GM21360 (cell line): Measurements from ENCODE around the gene ARHGAP18.

Experiments used
- ATAC-seq: cut with Tn5 transposase; IDR thresholded peaks from one replicate; pipeline ENCODE4 v1.9.1; 2021; ENCODE audit warnings: mild to moderate bottlenecking, moderate library complexity; ENCODE audit not compliant: unreplicated experiment

ARHGAP18 gene, protein sequence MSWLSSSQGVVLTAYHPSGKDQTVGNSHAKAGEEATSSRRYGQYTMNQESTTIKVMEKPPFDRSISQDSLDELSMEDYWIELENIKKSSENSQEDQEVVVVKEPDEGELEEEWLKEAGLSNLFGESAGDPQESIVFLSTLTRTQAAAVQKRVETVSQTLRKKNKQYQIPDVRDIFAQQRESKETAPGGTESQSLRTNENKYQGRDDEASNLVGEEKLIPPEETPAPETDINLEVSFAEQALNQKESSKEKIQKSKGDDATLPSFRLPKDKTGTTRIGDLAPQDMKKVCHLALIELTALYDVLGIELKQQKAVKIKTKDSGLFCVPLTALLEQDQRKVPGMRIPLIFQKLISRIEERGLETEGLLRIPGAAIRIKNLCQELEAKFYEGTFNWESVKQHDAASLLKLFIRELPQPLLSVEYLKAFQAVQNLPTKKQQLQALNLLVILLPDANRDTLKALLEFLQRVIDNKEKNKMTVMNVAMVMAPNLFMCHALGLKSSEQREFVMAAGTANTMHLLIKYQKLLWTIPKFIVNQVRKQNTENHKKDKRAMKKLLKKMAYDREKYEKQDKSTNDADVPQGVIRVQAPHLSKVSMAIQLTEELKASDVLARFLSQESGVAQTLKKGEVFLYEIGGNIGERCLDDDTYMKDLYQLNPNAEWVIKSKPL

DNA sequence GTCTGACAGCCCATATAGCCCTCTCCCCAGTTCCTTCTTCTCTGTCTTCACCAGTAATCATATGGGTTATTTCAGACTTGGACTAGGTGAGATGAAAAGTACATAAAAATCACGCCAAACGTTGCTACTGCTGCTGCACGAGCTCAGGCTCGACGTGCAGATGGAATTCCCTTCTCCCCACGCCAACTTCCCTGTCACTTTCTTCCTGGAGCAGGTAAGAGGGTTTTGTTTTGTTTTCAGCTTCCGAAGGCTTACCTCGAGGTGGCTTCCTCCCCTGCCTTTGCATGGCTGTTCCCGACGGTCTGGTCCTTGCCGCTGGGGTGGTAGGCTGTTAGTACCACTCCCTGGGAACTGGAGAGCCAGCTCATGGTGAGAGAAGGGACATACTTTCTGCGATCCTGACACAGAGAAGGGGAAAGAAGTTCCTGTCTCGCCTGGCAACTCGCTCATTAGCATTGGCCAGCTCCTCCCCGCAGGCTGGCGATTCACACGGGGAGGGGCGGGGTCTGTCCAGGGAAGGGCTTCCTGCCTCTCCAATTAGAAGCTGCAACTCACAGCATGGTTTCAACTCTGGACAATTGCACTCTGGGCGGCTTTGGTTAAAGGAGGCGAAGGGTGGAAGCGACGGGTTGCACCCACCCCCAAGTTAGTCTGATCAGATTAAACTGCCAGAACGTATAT is at the start of gene ARHGAP18:
ARHGAP18 (minus strand) TSS at position 409 of the 681 bp plus-strand sequence; CDS start at position 368, 41 bp downstream.
- peak; percentile 96 for ATAC-seq

DNA sequence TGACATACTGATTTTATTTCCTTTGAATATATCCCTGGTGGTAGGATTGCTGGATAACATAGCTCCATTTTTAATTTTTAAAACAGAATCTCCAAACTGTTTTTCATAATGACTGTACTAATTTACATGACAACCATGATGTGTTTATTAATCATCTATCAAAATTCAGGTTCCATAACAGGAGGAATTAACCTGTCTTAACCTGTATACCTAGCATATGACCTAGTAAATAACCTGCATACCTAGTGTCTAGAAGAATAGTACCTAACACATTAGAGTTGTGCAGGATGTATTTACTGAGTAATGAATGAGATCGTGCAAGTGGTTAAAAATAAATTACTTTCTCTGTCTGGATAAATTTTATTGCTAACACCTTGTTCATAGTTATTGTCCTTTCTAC is 45.8 kb upstream of the ARHGAP18 start:
- no peak for ATAC-seq

- ATAC-seq, result no peak
These were observed 44.8 kb upstream of the ARHGAP18 start for GRCh38 chr6:129754750-129755149.

DNA sequence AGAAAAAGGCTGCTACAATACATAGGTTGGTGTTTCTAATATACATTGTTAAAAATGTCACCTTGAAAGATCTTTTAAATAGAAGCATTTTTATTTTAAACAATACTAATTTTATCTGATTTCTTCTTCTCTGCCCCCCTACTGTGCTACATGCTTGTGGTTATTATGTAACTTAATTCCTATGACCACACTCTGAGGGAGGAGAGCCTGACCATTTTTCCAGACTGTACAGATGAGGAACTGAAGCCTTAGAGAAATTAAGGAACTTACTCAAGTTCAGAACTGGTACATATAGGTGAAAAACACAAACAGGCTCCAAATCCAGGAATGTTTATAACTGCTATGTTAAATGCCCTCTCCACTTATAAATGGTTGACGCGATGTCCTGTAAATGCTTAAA is 43.4 kb upstream of the ARHGAP18 start:
- ATAC-seq, result no peak

GRCh38 chr6:129751384-129751783 is 41.4 kb upstream of the ARHGAP18 start:
- no peak for ATAC-seq

DNA sequence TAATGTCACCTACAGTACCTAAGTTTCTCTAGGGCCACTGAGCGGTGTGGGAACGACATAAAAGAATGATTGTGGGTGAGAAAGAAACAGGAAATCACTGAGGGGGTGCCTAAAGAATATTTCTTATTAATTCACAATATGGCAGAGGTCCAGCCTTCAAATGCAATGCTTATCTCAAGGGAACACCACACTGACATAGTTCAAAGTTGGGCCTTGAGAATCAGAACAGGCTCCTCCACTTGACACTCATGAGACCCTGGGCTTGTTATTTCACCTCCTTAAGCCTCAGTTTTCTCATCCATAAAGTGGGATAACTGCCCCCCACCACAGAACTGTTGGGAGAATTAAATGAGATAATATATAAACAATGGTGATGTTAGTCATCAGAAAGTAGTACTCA is 40.4 kb upstream of the ARHGAP18 start:
- no peak for ATAC-seq

DNA sequence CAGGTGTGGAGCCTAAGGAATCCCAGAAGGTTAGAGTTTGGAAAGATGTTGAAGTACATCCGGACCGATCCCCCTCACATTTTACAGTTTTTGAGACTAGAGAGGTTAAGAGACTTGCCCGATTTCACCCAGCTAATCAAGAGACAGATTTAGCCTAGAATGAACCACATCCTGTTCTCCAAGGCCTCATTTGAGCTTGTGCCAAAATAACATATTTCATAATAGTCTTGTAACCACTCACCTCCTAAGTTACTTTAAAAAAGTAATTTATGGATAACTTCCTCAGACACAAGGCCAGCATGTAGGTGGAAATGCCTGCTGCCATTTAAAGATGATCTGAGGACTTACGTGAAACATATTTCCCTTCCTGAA is 39.8 kb upstream of the ARHGAP18 start:
- no peak for ATAC-seq

- no peak for ATAC-seq
These were observed 39.1 kb upstream of the ARHGAP18 start for GRCh38 chr6:129748901-129749748.

- ATAC-seq, result peak; percentile 90
These were observed 38.4 kb upstream of the ARHGAP18 start for GRCh38 chr6:129748212-129748900.

DNA sequence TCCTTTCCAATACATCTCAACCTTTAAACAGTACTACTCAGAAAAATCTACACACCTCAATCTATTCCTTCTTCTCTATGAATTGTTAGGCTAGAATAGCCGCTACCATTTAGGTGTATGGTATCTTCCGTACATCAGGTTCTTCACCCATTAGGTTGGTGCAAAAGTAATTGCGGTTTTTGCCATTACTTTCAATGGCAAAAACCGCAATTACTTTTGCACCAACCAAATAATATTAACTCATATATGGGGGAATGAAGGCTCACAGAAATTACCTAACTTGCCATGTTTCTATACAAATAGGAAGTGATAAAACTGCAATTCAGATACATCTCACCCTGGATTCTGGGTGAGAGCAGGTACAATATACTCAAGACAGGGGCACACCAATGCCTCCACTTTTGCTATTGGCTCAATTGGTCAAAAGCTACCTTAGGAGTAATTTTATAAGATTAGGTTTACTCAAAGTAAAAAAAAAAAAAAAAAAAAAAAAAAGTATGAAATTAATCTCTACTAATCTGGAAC is 37.7 kb upstream of the ARHGAP18 start:
- no peak for ATAC-seq

GRCh38 chr6:129744880-129745237 is 34.9 kb upstream of the ARHGAP18 start:
- no peak for ATAC-seq

DNA sequence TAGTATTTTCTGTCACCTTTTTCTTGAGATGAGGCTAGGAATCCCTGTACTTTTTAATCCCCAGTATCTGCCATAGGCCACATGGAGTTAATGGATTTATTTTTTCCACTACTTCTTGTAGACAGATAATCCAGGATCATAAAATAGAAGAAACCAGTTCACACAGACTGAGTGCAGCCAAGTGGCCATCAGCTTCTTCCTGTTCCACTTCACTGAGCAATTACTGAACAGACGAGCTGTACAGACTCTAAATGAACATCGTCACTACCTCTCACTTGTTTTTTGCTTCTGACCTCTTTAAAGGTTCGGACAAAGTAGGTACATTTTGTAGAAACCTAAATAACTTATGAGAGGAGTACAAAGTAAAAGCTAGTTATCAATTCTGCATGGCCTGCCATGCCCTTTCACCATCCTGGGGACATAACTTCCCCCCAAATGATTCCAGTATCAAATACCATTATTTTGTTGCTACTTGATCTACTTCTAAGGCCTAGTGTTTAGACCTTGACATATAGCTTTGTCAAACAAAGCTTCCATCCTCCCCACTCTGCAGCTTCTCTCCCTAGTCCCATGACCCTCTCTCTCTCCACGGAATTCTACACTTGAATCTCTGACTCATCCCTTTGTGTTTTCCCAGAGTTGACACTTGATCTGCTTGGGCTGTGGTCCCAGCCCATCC is 34.4 kb upstream of the ARHGAP18 start:
- ATAC-seq, result no peak

- ATAC-seq, result no peak
These were observed 30.0 kb upstream of the ARHGAP18 start for GRCh38 chr6:129740013-129740412.

DNA sequence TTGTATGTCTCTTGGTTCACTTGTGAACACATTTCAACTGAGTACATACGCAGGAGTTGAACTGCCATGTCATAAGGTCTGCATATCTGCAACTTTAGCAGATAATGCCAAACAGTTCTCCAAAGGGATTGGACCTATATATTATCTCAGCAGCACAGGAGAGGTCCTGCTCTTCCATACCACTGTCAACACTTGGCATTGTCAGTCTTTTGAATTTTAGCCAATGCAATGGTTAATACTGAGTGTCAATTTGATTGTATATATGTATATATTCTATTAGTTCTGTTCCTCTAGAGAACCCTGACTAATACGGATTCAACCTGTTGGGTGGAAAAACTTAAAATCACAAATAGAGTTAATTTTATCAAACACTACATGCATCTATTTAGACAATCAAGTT is 26.1 kb upstream of the ARHGAP18 start:
- no peak for ATAC-seq

DNA sequence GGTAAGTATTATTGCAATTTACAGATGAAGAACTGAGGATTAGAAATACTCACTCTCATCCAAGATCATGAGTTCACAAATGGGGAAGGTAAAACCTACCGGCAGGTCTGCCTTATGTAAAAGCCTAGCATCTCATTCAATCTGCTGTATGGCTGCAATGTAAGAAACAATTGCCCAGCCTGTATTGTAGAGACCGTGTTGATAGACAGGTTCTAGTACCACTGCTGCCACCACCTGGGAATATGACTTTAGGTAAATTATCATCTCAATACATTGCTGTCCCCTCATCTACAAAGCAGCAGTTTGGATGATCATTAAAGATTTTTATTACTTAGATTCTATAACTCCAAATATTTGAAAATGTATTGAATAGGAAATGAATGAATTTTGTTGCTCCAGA is 23.3 kb upstream of the ARHGAP18 start:
- ATAC-seq, result no peak

GRCh38 chr6:129732542-129732941 is 22.6 kb upstream of the ARHGAP18 start:
- ATAC-seq, result no peak

GRCh38 chr6:129732034-129732433 is 22.1 kb upstream of the ARHGAP18 start:
- no peak for ATAC-seq

DNA sequence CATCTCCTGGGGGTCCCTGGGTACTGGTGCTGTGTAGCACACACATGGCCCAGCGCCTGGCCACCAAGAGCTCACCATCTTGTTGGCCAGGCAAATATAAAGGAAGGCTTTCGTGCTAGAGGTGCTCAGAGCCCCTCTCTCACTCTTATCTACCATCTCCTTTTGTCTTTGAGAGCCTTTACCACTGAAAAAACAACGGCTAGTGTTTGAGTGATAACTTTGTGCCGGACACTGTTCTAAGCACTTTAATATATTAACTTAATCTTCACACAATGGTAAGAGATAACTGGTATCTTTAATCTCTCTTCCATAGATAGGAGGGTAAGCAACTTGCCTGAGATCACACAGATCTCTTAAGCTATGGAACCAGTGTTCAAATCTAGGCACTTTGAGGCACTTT is 21.5 kb upstream of the ARHGAP18 start:
- ATAC-seq, result no peak

DNA sequence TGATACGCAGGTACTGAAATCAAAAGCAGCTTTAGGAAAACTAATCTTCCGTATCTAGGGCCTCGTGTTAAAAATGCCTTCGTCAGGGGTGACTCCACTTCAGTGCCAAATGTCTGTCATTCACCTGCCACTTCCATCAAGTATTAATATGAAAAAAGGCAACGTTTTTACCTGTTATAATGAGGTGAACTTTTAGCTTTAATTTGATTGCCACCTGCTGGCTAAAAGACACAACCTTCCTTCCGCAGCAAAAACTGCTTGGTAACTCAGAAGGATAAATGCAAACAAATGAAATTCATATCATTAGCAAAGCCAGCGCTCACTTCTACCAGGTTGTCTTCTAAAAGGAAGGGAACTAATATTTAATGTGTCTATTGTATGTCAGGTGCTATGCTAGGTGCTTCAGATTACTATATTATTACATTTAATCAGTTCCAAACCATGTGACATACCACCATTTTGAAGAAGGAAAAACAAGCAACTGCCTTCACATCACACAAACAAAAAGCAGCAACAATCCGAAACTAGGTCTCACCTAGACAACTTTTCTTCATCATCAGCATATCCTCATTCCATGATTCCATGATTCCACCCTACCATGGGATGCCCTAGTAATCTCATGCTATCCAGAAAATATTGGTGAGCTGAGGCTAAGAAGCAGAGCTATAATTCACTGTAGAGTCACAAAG is 20.6 kb upstream of the ARHGAP18 start:
- no peak for ATAC-seq
